Body of pancreas (tissue), 4 donors: Measurements from ENCODE around the gene SLC45A2.

Source experiments
- POLR2A ChIP-seq, 3 donors: fragments of 450-650 bp; IDR thresholded peaks; one replicate each; pipeline ENCODE4 v1.6.1; 2016; ENCODE audit warnings: antibody characterized with exemption in 3 of 3, mild to moderate bottlenecking in 2 of 3
- TF ChIP-seq, protein P1 (sequence below), 7 experiments: fragments of 450-650 bp in 4 of 7; fragments of 200-600 bp in 3 of 7; sonication (generic) in 3 of 7; IDR thresholded peaks; one replicate each; pipeline ENCODE4 v1.5.1; 2016 to 2019; ENCODE audit warnings: antibody characterized with exemption in 7 of 7

DNA sequence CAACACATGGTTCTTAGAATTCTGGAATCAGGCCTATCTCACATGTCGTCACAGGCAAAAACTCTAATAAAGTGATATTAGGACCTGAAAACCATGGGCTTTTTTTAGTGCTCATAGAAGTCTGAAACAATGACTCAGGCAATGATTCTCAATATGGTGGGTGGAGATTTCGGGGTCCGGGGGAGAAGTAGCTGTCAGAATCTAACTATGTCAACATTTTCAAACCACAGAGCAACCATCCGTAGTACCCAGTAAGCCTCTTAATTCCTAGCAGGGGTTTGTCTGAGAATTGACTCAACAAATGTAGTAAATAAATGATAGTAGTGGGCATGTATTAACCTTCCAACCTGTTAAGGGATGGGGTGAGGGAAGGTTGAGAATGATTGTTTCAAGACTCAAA lies 20.7 kb upstream of the SLC45A2 start:
- TF ChIP-seq, protein P1, sequence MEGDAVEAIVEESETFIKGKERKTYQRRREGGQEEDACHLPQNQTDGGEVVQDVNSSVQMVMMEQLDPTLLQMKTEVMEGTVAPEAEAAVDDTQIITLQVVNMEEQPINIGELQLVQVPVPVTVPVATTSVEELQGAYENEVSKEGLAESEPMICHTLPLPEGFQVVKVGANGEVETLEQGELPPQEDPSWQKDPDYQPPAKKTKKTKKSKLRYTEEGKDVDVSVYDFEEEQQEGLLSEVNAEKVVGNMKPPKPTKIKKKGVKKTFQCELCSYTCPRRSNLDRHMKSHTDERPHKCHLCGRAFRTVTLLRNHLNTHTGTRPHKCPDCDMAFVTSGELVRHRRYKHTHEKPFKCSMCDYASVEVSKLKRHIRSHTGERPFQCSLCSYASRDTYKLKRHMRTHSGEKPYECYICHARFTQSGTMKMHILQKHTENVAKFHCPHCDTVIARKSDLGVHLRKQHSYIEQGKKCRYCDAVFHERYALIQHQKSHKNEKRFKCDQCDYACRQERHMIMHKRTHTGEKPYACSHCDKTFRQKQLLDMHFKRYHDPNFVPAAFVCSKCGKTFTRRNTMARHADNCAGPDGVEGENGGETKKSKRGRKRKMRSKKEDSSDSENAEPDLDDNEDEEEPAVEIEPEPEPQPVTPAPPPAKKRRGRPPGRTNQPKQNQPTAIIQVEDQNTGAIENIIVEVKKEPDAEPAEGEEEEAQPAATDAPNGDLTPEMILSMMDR (IDR thresholded peaks at IDR 0.05), result no peak
- TF ChIP-seq POLR2A (IDR thresholded peaks at IDR 0.05), result no peak
